Smooth muscle cell (in vitro differentiated cells): Measurements from ENCODE around the gene SPTBN1. TPM values are rescaled to one million over a fixed set of nuclear protein-coding genes. Genes with fewer than 3 reads are reported as not detected.

Source experiments
- DNase-seq: peaks from one replicate; lab custom pipeline; 2025; ENCODE audit not compliant: unreplicated experiment; lab: John Stamatoyannopoulos, UW
- H2AFZ ChIP-seq: fragments of 200-600 bp; sonication (generic); 2 replicates; pipeline ENCODE4 v1.6.0; 2016; ENCODE audit warnings: antibody characterized with exemption, low read depth, mild to moderate bottlenecking
- H3F3A ChIP-seq: fragments of 200-600 bp; sonication (generic); 2 replicates; pipeline ENCODE4 v1.6.0; 2017; ENCODE audit warnings: antibody characterized with exemption, low read depth
- H3K27ac ChIP-seq: fragments of 200-600 bp; sonication (generic); 2 replicates; pipeline ENCODE4 v1.5.1; 2016; ENCODE audit warnings: low read depth, mild to moderate bottlenecking
- H3K27me3 ChIP-seq: fragments of 200-600 bp; sonication (generic); 2 replicates; pipeline ENCODE4 v1.6.1; 2016; ENCODE audit warnings: low read depth, mild to moderate bottlenecking
- H3K36me3 ChIP-seq: fragments of 200-600 bp; sonication (generic); 2 replicates; pipeline ENCODE4 v1.5.1; 2016; ENCODE audit warnings: low read depth
- H3K4me1 ChIP-seq: fragments of 200-600 bp; sonication (generic); 2 replicates; pipeline ENCODE4 v1.5.1; 2016; ENCODE audit warnings: low read depth
- H3K4me2 ChIP-seq: fragments of 200-600 bp; sonication (generic); 2 replicates; pipeline ENCODE4 v1.6.0; 2016; ENCODE audit warnings: mild to moderate bottlenecking
- H3K4me3 ChIP-seq: fragments of 200-600 bp; sonication (generic); 2 replicates; pipeline ENCODE4 v1.5.1; 2016; ENCODE audit warnings: mild to moderate bottlenecking
- H3K79me2 ChIP-seq: fragments of 200-600 bp; sonication (generic); 2 replicates; pipeline ENCODE4 v1.6.0; 2016; ENCODE audit warnings: low read depth, mild to moderate bottlenecking
- H3K9ac ChIP-seq: fragments of 200-600 bp; sonication (generic); 2 replicates; pipeline ENCODE4 v1.6.0; 2016; ENCODE audit warnings: low read depth
- H3K9me3 ChIP-seq: fragments of 200-600 bp; sonication (generic); replicated peaks from 2 replicates; pipeline ENCODE4 v1.5.1; 2016; ENCODE audit warnings: low read depth
- H4K20me1 ChIP-seq: fragments of 200-600 bp; sonication (generic); 2 replicates; pipeline ENCODE4 v1.6.0; 2016; ENCODE audit warnings: low read depth
- CTCF ChIP-seq: fragments of 200-600 bp; sonication (generic); IDR thresholded peaks from 2 replicates; pipeline ENCODE4 v1.5.1; 2017; ENCODE audit warnings: borderline replicate concordance, mild to moderate bottlenecking, antibody characterized with exemption; ENCODE audit not compliant: insufficient read depth, poor library complexity, severe bottlenecking
- WGBS: methylation state at CpG from one replicate; pipeline ENCODE4 v1.1.7; 2016; ENCODE audit warnings: low lambda C conversion rate; 5-methylcytosine and 5-hydroxymethylcytosine counted together
- polyA plus RNA-seq: library from polyadenylated mRNA; unstranded; fragments of >200 nt; fragmentation: Nextera tagmentation; extraction: Ambion mirVana; gene quantifications from 2 replicates; pipeline ENCODE4 v1.2.1, GENCODE V29; 2016
- total RNA-seq: library from RNA; depleted of rRNA; stranded (reverse); fragments of >200 nt; gene quantifications from 2 replicates; pipeline ENCODE4 v1.2.3, GENCODE V29; 2014

The SPTBN1 gene
- total and polyA plus RNA-seq, 2 experiments from 2014 or later, result 78.7 to 186 TPM

GRCh38 chr2:54699665-54700064, 243.5 kb downstream of the SPTBN1 start:
- no peaks in the 10 kb centered on the region for H3K4me1 ChIP-seq
- no peaks in the 10 kb centered on the region for H3F3A ChIP-seq
- no peak overlapping the region for H2AFZ ChIP-seq
- no peaks in the 10 kb centered on the region for H3K27me3 ChIP-seq
- H3K27ac ChIP-seq, result no peak overlapping the region
- no peaks in the 10 kb centered on the region for H3K9me3 ChIP-seq
- H3K4me2 ChIP-seq, result no peak overlapping the region
- 97% methylated on average over 2 of the region's 2 CpGs for WGBS
- DNase-seq, result no peak
- no peak overlapping the region for H3K4me3 ChIP-seq
- H3K79me2 ChIP-seq, result no peaks in the 10 kb centered on the region
- no peaks in the 10 kb centered on the region for H4K20me1 ChIP-seq
- H3K36me3 ChIP-seq, result no peaks in the 10 kb centered on the region
- H3K9ac ChIP-seq, result no peak overlapping the region
- no peak for TF ChIP-seq CTCF

- Histone ChIP-seq H4K20me1 (no peaks in the 10 kb centered on the region), H3K4me3 (no peak overlapping the region), H3F3A (peaks cover 4% of the 10 kb centered on the region), H2AFZ (no peak overlapping the region), H3K36me3 (no peaks in the 10 kb centered on the region), H3K27me3 (no peaks in the 10 kb centered on the region), H3K27ac (no peak overlapping the region), H3K79me2 (no peaks in the 10 kb centered on the region), H3K9me3 (no peaks in the 10 kb centered on the region), H3K4me2 (no peak overlapping the region), H3K4me1 (no peaks in the 10 kb centered on the region), H3K9ac (no peak overlapping the region)
- DNase-seq, result no peak
- TF ChIP-seq CTCF, result no peak
- 84% methylated on average over 2 of the region's 2 CpGs for WGBS
Measured at GRCh38 chr2:54701029-54701428, 244.9 kb downstream of the SPTBN1 start.

GRCh38 chr2:54704238-54704637, 248.1 kb downstream of the SPTBN1 start:
- no peak overlapping the region for H2AFZ ChIP-seq
- no peaks in the 10 kb centered on the region for H4K20me1 ChIP-seq
- H3K36me3 ChIP-seq, result no peaks in the 10 kb centered on the region
- TF ChIP-seq CTCF, result no peak
- no peak overlapping the region for H3K4me2 ChIP-seq
- peaks cover 8% of the 10 kb centered on the region for H3F3A ChIP-seq
- H3K9ac ChIP-seq, result no peak overlapping the region
- H3K27ac ChIP-seq, result no peak overlapping the region
- DNase-seq, result no peak
- WGBS, result 78% methylated on average over 1 of the region's 1 CpG
- H3K4me1 ChIP-seq, result no peaks in the 10 kb centered on the region
- H3K27me3 ChIP-seq, result no peaks in the 10 kb centered on the region
- H3K9me3 ChIP-seq, result no peaks in the 10 kb centered on the region
- H3K79me2 ChIP-seq, result no peaks in the 10 kb centered on the region
- H3K4me3 ChIP-seq, result no peak overlapping the region
